Calu3 (cell line): ENCODE data around the gene MPZL1. TPM values are rescaled to one million over a fixed set of nuclear protein-coding genes. Genes with fewer than 3 reads are reported as not detected.

Experiments
- BruUV-seq: library from RNA; stranded (reverse); fragments of 400-500 nt; replicated peaks from 2 replicates; lab custom pipeline; 2021; lab: Mats Ljungman, UMichigan
- CTCF ChIA-PET: fragments of 300-600 bp; sonication (Branson Sonifier 250); formaldehyde crosslinking; loops from one replicate; lab custom pipeline; 2022; ENCODE audit warnings: antibody characterized with exemption; lab: Charles Lee
- DNase-seq: peaks from one replicate; pipeline ENCODE4 v3.0.0; 2022
- H3K27ac Mint-ChIP-seq: one replicate; pipeline ENCODE4 v1.8.0; 2022; ENCODE audit warnings: mixed read lengths; ENCODE audit not compliant: unreplicated experiment
- H3K27me3 Mint-ChIP-seq: one replicate; pipeline ENCODE4 v1.8.0; 2022; ENCODE audit warnings: mixed read lengths; ENCODE audit not compliant: unreplicated experiment
- H3K36me3 Mint-ChIP-seq: one replicate; pipeline ENCODE4 v1.8.0; 2022; ENCODE audit warnings: mild to moderate bottlenecking, moderate library complexity, mixed read lengths; ENCODE audit not compliant: insufficient read depth, unreplicated experiment
- H3K4me1 Mint-ChIP-seq: one replicate; pipeline ENCODE4 v1.8.0; 2022; ENCODE audit warnings: mild to moderate bottlenecking, low read depth, mixed read lengths; ENCODE audit not compliant: unreplicated experiment
- H3K4me3 Mint-ChIP-seq: one replicate; pipeline ENCODE4 v1.8.0; 2022; ENCODE audit warnings: mild to moderate bottlenecking, low read depth, moderate library complexity, mixed read lengths; ENCODE audit not compliant: unreplicated experiment
- H3K9me3 Mint-ChIP-seq: one replicate; pipeline ENCODE4 v1.8.0; 2022; ENCODE audit warnings: low read depth, mixed read lengths; ENCODE audit not compliant: unreplicated experiment
- CTCF ChIP-seq: fragments of 200-600 bp; IDR thresholded peaks from one replicate; pipeline ENCODE4 v1.8.0; 2022; ENCODE audit warnings: antibody characterized with exemption; ENCODE audit not compliant: unreplicated experiment
- intact Hi-C: fragments of 100-400 bp; cut with micrococcal nuclease; formaldehyde crosslinking; loops from one replicate; pipeline ENCODE4 v1.10.0; 2022; ENCODE audit not compliant: unreplicated experiment
- total RNA-seq: library from RNA; stranded (reverse); gene quantifications from 2 replicates; pipeline ENCODE4 v1.2.3, GENCODE V29; 2022

Gene MPZL1
- total RNA-seq, 1 experiment from 2014 or later: 139 TPM

DNA sequence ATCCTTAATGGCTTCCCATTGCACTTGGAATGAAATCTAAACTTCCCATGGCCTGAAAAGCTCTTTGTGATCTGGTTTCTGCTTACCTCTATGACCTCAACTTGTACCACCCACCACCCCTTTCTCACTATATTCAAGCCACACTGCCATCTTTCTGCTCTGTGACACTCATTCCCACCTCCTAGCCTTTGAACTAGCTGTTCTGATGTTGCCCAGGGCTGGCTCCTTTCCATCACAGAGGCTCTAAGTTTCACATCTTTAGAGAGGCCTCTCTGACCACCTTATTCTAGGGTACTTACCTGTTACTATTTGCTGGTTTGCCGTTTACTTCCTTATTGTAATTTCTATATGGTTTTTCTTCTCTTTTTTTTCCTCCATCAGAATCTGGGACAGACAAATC, 4.2 kb downstream of the MPZL1 start:
- intact Hi-C loops: no loop called here
- H3K27me3 Mint-ChIP-seq: no peaks in the 10 kb centered on the region
- no peak for TF ChIP-seq CTCF
- DNase-seq: no peak
- H3K27ac Mint-ChIP-seq: no peak overlapping the region
- H3K36me3 Mint-ChIP-seq: peaks cover 26% of the 10 kb centered on the region
- H3K9me3 Mint-ChIP-seq: no peaks in the 10 kb centered on the region
- CTCF ChIA-PET: no interaction called here
- no peak overlapping the region for H3K4me3 Mint-ChIP-seq
- BruUV-seq: no TSS peak
- H3K4me1 Mint-ChIP-seq: peaks cover 27% of the 10 kb centered on the region

- CTCF ChIA-PET: no interaction called here
- Mint-ChIP-seq H3K27me3 (no peaks in the 10 kb centered on the region), H3K4me1 (peaks cover 14% of the 10 kb centered on the region), H3K27ac (no peak overlapping the region), H3K9me3 (no peaks in the 10 kb centered on the region), H3K36me3 (peaks cover 8% of the 10 kb centered on the region), H3K4me3 (no peak overlapping the region)
- TF ChIP-seq CTCF: no peak
- intact Hi-C loops: no loop called here
- no peak for DNase-seq
- no TSS peak for BruUV-seq
Measured at GRCh38 chr1:167728818-167729410, 7.1 kb downstream of the MPZL1 start.

DNA sequence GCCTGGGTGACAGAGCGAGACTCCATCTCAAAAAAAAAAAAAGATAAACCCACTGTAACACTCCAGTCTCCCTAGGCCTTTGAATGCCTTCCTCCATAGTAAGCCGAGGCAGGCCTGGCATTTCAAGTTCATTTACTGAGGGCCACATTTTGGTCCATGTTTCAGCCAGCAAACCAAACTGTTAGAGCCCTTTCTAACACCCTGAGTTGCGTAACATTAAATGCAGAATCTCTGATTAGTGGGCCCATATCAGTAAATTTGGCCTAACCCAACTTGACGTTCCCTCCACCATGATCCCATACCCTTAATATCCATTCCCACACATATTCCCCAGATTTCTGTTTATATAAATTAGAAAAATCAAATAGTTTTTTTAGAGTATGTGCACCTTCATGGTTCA, 12.4 kb downstream of the MPZL1 start:
- Mint-ChIP-seq H3K9me3 (peaks cover 2% of the 10 kb centered on the region), H3K27me3 (no peaks in the 10 kb centered on the region), H3K4me3 (no peak overlapping the region), H3K27ac (no peak overlapping the region), H3K4me1 (peaks cover under 1% of the 10 kb centered on the region), H3K36me3 (no peaks in the 10 kb centered on the region)
- TF ChIP-seq CTCF: no peak
- intact Hi-C loops: no loop called here
- no TSS peak for BruUV-seq
- CTCF ChIA-PET: no interaction called here
- DNase-seq: no peak

- TF ChIP-seq CTCF: no peak
- Mint-ChIP-seq H3K36me3 (no peaks in the 10 kb centered on the region), H3K27ac (no peak overlapping the region), H3K9me3 (peaks cover 2% of the 10 kb centered on the region), H3K4me1 (peaks cover 6% of the 10 kb centered on the region), H3K27me3 (no peaks in the 10 kb centered on the region), H3K4me3 (no peak overlapping the region)
- no peak for DNase-seq
- intact Hi-C loops: no loop called here
- no TSS peak for BruUV-seq
- CTCF ChIA-PET: no interaction called here
Measured at GRCh38 chr1:167734841-167735240, 13.1 kb downstream of the MPZL1 start.
